MCF 10A (cell line): ENCODE results near the gene ASPSCR1. TPM values are rescaled to one million over a fixed set of nuclear protein-coding genes. Genes with fewer than 3 reads are reported as not detected.
A peak's percentile ranks its signal among the peaks of the same experiment; 100 is the strongest.

ENCODE experiments used
- BruUV-seq: library from RNA; stranded (reverse); fragments of 400-500 nt; replicated peaks from 2 replicates; lab custom pipeline; 2021; lab: Mats Ljungman, UMichigan
- CTCF ChIA-PET: fragments of 300-600 bp; sonication (Branson Sonifier 250); formaldehyde crosslinking; extraction: SDS; loops from one replicate; lab custom pipeline; 2021; ENCODE audit warnings: antibody characterized with exemption, inconsistent platforms; lab: Yijun Ruan, JAX
- POLR2A ChIA-PET: fragments of 300-600, 350-650 bp; sonication (Branson Sonifier 250); formaldehyde crosslinking; extraction: SDS; loops from one replicate; lab custom pipeline; 2020; ENCODE audit warnings: antibody characterized with exemption, inconsistent platforms; lab: Yijun Ruan, JAX
- DNase-seq: peaks from one replicate; pipeline ENCODE4 v3.0.0-alpha.2; 2018; ENCODE audit not compliant: unreplicated experiment
- H3K27ac Mint-ChIP-seq: one replicate; pipeline ENCODE4 v1.8.0; 2022; ENCODE audit warnings: mild to moderate bottlenecking, low read depth, mixed read lengths; ENCODE audit not compliant: unreplicated experiment
- H3K27me3 Mint-ChIP-seq: one replicate; pipeline ENCODE4 v1.8.0; 2022; ENCODE audit warnings: mixed read lengths; ENCODE audit not compliant: insufficient read depth, unreplicated experiment
- H3K36me3 Mint-ChIP-seq: one replicate; pipeline ENCODE4 v1.8.0; 2022; ENCODE audit warnings: mild to moderate bottlenecking, moderate library complexity, mixed read lengths; ENCODE audit not compliant: insufficient read depth, unreplicated experiment
- H3K4me1 Mint-ChIP-seq: one replicate; pipeline ENCODE4 v1.8.0; 2022; ENCODE audit warnings: mixed read lengths; ENCODE audit not compliant: insufficient read depth, unreplicated experiment
- H3K4me3 Mint-ChIP-seq: one replicate; pipeline ENCODE4 v1.8.0; 2022; ENCODE audit warnings: mild to moderate bottlenecking, moderate library complexity, mixed read lengths; ENCODE audit not compliant: unreplicated experiment
- H3K9me3 Mint-ChIP-seq: one replicate; pipeline ENCODE4 v1.8.0; 2022; ENCODE audit warnings: mixed read lengths; ENCODE audit not compliant: unreplicated experiment
- intact Hi-C: fragments of 100-400 bp; cut with micrococcal nuclease; formaldehyde crosslinking; loops from 2 replicates; pipeline ENCODE4 v1.14.1; 2022
- total RNA-seq: library from RNA; stranded (reverse); gene quantifications from 2 replicates; pipeline ENCODE4 v1.2.3, GENCODE V29; 2022
- TF ChIP-seq, protein P1 (sequence below): fragments of 200-600 bp; IDR thresholded peaks from one replicate; pipeline ENCODE4 v1.8.0; 2022; ENCODE audit warnings: antibody characterized with exemption, mild to moderate bottlenecking; ENCODE audit not compliant: unreplicated experiment

The ASPSCR1 gene
- total RNA-seq, 1 experiment from 2014 or later = 29.7 TPM

DNA sequence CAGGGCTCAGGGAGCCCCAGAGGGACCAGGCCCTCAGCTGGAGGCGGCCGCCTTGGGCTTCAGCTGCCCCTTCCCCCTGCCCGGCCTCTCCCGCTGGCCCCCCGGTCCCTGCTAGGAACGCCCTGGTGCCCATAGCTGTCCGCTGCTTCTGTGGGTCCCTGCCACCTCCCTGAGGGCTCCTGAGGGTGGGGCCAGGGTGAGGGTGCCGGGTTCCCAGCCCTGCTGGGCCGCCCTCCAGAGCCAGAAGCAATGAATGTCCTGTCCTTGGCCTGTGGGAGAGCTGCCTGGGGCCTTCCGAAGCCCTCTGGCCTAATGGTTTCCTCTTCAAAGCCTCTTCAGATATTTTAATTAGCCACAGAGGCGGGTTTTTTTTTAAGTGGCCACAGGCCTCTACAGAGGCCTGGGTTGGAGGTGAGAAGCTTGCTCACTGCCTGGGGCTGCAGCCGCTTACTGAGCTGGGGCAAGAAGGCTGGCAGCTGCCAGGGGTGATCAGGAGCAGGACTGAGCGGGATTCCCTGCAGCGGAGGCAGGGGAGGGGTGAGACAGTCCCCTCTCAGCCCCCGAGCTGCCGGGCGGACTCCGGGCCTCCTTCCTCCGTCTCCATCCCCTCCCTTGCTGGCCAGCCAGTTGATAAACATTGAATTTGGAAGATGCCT lies 35.3 kb downstream of the ASPSCR1 start:
- Mint-ChIP-seq H3K36me3 (peaks cover 18% of the 10 kb centered on the region), H3K4me1 (peaks cover 4% of the 10 kb centered on the region), H3K9me3 (no peaks in the 10 kb centered on the region), H3K27ac (no peak overlapping the region), H3K4me3 (no peak overlapping the region), H3K27me3 (no peaks in the 10 kb centered on the region)
- ChIA-PET POLR2A (no interaction called here), CTCF (interaction anchor here (0.9 kb wide), 1 partner anchor 24 kb away, joined by 4 read pairs; no protein-coding TSS in a partner anchor)
- intact Hi-C loops = no loop called here
- DNase-seq = no peak
- TF ChIP-seq, protein P1, sequence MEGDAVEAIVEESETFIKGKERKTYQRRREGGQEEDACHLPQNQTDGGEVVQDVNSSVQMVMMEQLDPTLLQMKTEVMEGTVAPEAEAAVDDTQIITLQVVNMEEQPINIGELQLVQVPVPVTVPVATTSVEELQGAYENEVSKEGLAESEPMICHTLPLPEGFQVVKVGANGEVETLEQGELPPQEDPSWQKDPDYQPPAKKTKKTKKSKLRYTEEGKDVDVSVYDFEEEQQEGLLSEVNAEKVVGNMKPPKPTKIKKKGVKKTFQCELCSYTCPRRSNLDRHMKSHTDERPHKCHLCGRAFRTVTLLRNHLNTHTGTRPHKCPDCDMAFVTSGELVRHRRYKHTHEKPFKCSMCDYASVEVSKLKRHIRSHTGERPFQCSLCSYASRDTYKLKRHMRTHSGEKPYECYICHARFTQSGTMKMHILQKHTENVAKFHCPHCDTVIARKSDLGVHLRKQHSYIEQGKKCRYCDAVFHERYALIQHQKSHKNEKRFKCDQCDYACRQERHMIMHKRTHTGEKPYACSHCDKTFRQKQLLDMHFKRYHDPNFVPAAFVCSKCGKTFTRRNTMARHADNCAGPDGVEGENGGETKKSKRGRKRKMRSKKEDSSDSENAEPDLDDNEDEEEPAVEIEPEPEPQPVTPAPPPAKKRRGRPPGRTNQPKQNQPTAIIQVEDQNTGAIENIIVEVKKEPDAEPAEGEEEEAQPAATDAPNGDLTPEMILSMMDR = no peak
- BruUV-seq = no TSS peak

DNA sequence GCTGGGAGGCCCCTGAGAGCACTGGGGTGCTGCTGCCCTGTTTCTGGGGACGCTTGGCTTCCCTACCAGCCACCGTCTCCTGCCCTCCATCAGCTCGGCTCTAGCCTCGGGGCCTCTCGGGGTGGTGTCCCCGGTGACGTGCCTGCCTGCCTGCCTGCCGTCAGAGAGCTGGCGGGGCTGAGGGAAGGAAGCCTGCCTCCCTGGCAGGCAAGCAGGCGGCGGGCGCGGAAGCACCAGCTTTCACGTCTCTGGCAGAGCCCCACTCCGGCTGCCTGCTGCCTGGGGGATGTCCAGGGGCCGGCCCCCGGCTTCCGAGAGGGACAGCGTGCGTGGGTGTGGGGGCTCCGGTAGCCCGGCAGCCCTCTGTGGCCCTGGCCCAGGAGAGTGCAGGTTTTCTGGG lies 35.9 kb downstream of the ASPSCR1 start:
- no peak overlapping the region for H3K4me3 Mint-ChIP-seq
- H3K27me3 Mint-ChIP-seq = no peaks in the 10 kb centered on the region
- no peak overlapping the region for H3K27ac Mint-ChIP-seq
- DNase-seq = no peak
- intact Hi-C loops = no loop called here
- CTCF ChIA-PET = interaction anchor here (0.9 kb wide), 1 partner anchor 23 kb away, joined by 4 read pairs; no protein-coding TSS in a partner anchor
- H3K9me3 Mint-ChIP-seq = no peaks in the 10 kb centered on the region
- no peaks in the 10 kb centered on the region for H3K4me1 Mint-ChIP-seq
- TF ChIP-seq, protein P1 = no peak
- BruUV-seq = no TSS peak
- POLR2A ChIA-PET = no interaction called here
- peaks cover 12% of the 10 kb centered on the region for H3K36me3 Mint-ChIP-seq

DNA sequence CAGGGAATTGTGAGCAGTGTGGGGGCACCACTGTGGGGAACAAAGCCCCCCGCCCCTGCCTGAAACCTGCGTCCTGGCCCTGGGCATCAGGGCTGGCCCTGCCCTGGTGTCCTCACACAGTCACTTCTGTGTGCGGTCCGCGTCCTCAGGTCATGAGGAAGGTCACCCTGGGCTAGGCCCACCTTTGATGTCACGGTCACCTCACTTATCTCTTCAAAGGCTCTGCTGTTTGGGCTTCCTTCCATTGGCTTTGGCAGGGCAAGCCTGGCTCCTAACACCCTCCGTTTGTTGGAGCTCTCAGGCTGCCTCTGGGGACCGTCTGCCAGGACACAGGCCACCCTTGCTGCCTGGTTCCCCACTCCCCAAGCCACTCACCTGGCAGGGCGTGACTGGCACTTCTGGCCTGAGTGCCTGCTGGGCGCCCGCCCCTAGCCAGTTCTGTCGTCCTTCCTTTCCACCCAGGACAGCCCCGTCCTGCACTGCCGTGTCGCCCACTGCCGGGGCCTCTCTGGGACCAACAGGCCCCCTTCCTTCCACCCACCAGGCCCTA lies 36.4 kb downstream of the ASPSCR1 start:
- Mint-ChIP-seq H3K4me1 (no peaks in the 10 kb centered on the region), H3K27me3 (no peaks in the 10 kb centered on the region), H3K4me3 (no peak overlapping the region), H3K9me3 (no peaks in the 10 kb centered on the region), H3K36me3 (peaks cover 11% of the 10 kb centered on the region), H3K27ac (no peak overlapping the region)
- BruUV-seq = no TSS peak
- DNase-seq = no peak
- ChIA-PET CTCF (interaction anchor here (0.6 to 1.3 kb wide), 3 partner anchors 23 to 55 kb away, joined by 4 read pairs; no protein-coding TSS in a partner anchor), POLR2A (no interaction called here)
- intact Hi-C loops = no loop called here
- TF ChIP-seq, protein P1 = no peak

DNA sequence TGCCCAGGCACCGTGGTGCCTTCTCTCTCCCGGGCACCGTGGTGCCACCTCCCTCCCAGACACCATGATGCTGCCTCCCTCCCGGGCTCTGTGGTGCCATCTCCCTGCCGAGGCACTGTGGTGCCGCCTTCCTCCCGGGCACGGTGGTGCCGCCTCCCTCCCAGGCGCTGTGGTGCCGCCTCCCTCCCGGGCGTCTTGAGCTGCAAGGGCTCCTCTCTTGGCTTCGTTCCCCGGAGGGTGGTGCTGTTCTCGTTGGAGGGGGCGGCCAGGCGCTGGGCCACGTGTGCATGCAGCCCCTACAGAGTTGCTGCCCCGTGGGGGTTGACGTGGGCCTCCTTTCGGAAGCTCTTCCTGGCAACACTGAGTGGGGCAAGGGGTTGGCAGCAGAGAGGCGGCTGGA lies 37.0 kb downstream of the ASPSCR1 start:
- TF ChIP-seq, protein P1 = no peak
- H3K27ac Mint-ChIP-seq = no peak overlapping the region
- intact Hi-C loops = no loop called here
- no peaks in the 10 kb centered on the region for H3K27me3 Mint-ChIP-seq
- no peak overlapping the region for H3K4me3 Mint-ChIP-seq
- no TSS peak for BruUV-seq
- no peaks in the 10 kb centered on the region for H3K4me1 Mint-ChIP-seq
- ChIA-PET POLR2A (interaction anchor here (1.1 kb wide), 1 partner anchor 23 kb away, joined by 3 read pairs; no protein-coding TSS in a partner anchor), CTCF (interaction anchor here (0.6 to 1.3 kb wide), 3 partner anchors 44 to 162 kb away, joined by 3 to 4 read pairs (median 4); no protein-coding TSS in a partner anchor)
- H3K9me3 Mint-ChIP-seq = no peaks in the 10 kb centered on the region
- DNase-seq = peak; percentile 25
- H3K36me3 Mint-ChIP-seq = peaks cover 11% of the 10 kb centered on the region
